K562 (cell line): Measurements from ENCODE around the gene MEIOB. TPM values are rescaled to one million over a fixed set of nuclear protein-coding genes. Genes with fewer than 3 reads are reported as not detected.

Experiments used
- CHD1 ChIP-seq: fragments of 200-600 bp; sonication (generic); IDR thresholded peaks from one replicate; pipeline ENCODE4 v1.6.1; 2012; ENCODE audit warnings: mild to moderate bottlenecking, moderate library complexity, low read length, inconsistent platforms
- COPS2 ChIP-seq: fragments of 450-650 bp; conservative IDR thresholded peaks from 2 replicates; pipeline ENCODE4 v1.6.1; 2016; ENCODE audit warnings: mild to moderate bottlenecking, moderate library complexity
- HDGF ChIP-seq: fragments of 450-650 bp; IDR thresholded peaks from 2 replicates; pipeline ENCODE4 v1.6.1; 2016
- HNRNPK ChIP-seq: fragments of 200-400 bp; formaldehyde crosslinking; IDR thresholded peaks from one replicate; pipeline ENCODE4 v1.6.1; 2018; ENCODE audit warnings: mild to moderate bottlenecking, low read depth, low read length; ENCODE audit not compliant: poor library complexity, severe bottlenecking
- KHSRP ChIP-seq: fragments of 450-650 bp; IDR thresholded peaks from 2 replicates; pipeline ENCODE4 v1.6.1; 2017
- MYC ChIP-seq, 2 experiments: fragments of 250-450 bp in 1 of 2; sonication (Bioruptor Pico) in 1 of 2; IDR thresholded peaks; 2 replicates each; pipeline versions ENCODE4 v1.5.1 to v1.6.1; 2012 to 2021; ENCODE audit warnings: low read depth in 2 of 2, borderline replicate concordance in 1 of 2, improper control_type of control experiment in 1 of 2, low read length in 1 of 2, mild to moderate bottlenecking in 1 of 2, moderate library complexity in 1 of 2
- MYNN ChIP-seq, 2 experiments: sonication (generic); formaldehyde crosslinking in 1 of 2; IDR thresholded peaks; 2 replicates each; pipeline versions ENCODE4 v1.5.0 to v1.6.1; 2016 to 2020; ENCODE audit warnings: antibody characterized with exemption in 1 of 2, missing genetic modification reagents in 1 of 2
- NBN ChIP-seq: fragments of 450-650 bp; IDR thresholded peaks from 2 replicates; pipeline ENCODE4 v1.6.1; 2016; ENCODE audit warnings: low read depth, mild to moderate bottlenecking
- NFIC ChIP-seq: fragments of 450-650 bp; IDR thresholded peaks from 2 replicates; pipeline ENCODE4 v1.6.1; 2017; ENCODE audit warnings: mild to moderate bottlenecking, inconsistent platforms
- POLR3G ChIP-seq: IDR thresholded peaks from 2 replicates; pipeline ENCODE4 v1.6.1; 2011; ENCODE audit not compliant: insufficient read length, insufficient replicate concordance; ENCODE audit errors: extremely low read depth
- SIX5 ChIP-seq, 2 experiments: IDR thresholded peaks; 2 replicates each; pipeline ENCODE4 v1.6.1; 2011; ENCODE audit warnings: low read length in 2 of 2, borderline replicate concordance in 1 of 2, low read depth in 1 of 2, mild to moderate bottlenecking in 1 of 2, moderate library complexity in 1 of 2; ENCODE audit not compliant: insufficient read depth in 1 of 2
- SMAD1 ChIP-seq: fragments of 150-350 bp; IDR thresholded peaks from 2 replicates; pipeline ENCODE4 v1.6.1; 2014; ENCODE audit warnings: low read length, low read depth; ENCODE audit not compliant: partially characterized antibody
- SPI1 ChIP-seq: IDR thresholded peaks from 2 replicates; pipeline ENCODE4 v1.6.1; 2011; ENCODE audit warnings: low read depth, low read length, control low read depth, borderline replicate concordance
- SREBF1 ChIP-seq: fragments of 150-350 bp; IDR thresholded peaks from 2 replicates; pipeline ENCODE4 v1.6.1; 2014; ENCODE audit warnings: antibody characterized with exemption, low read depth, low read length, borderline replicate concordance
- U2AF1 ChIP-seq: fragments of 200-400 bp; formaldehyde crosslinking; optimal IDR thresholded peaks from 2 replicates; pipeline ENCODE3; 2017; ENCODE audit warnings: mild to moderate bottlenecking, low read depth, low read length, moderate library complexity
- ZC3H4 ChIP-seq: sonication (generic); formaldehyde crosslinking; IDR thresholded peaks from 2 replicates; pipeline ENCODE4 v1.9.0; 2021; ENCODE audit warnings: missing genetic modification reagents, borderline replicate concordance
- ZNF347 ChIP-seq: fragments of 450-650 bp; formaldehyde crosslinking; IDR thresholded peaks from 2 replicates; pipeline ENCODE4 v1.4.0; 2020; ENCODE audit warnings: low read depth, mild to moderate bottlenecking, moderate library complexity
- ZNF551 ChIP-seq: fragments of 250-450 bp; sonication (Bioruptor Pico); IDR thresholded peaks from 2 replicates; pipeline ENCODE4 v1.5.0; 2021; ENCODE audit warnings: mild to moderate bottlenecking, moderate library complexity
- polyA plus RNA-seq, 8 experiments: library from polyadenylated mRNA; depleted of rRNA in 4 of 8; stranded (reverse) in 5 of 8; unstranded in 3 of 8; fragments of >200 nt; fragmentation: Nextera tagmentation in 2 of 8; fragmentation: Illumina TruSeq in 1 of 8; extraction: Ambion mirVana in 2 of 8; extraction: Trizol in 1 of 8; gene quantifications; 2 replicates each; pipeline versions ENCODE4 v1.2.1 to v1.2.3, GENCODE V29; 2011 to 2014; ENCODE audit warnings: inconsistent platforms in 1 of 8, missing spikeins in 1 of 8
- total RNA-seq, 7 experiments: library from RNA; depleted of rRNA in 6 of 7; stranded (reverse); fragments of >200 nt in 6 of 7; fragmentation: Illumina TruSeq in 2 of 7; extraction: Trizol in 2 of 7; gene quantifications; 2 replicates each; pipeline versions ENCODE4 v1.2.1 to v1.2.3, GENCODE V29; 2011 to 2021; ENCODE audit warnings: low replicate concordance in 1 of 7
- TF ChIP-seq, protein P1 (sequence below): sonication (generic); formaldehyde crosslinking; IDR thresholded peaks from 2 replicates; pipeline ENCODE4 v1.8.0; 2022; ENCODE audit warnings: missing genetic modification reagents, mild to moderate bottlenecking, borderline replicate concordance
- TF ChIP-seq, protein P2 (sequence below): IDR thresholded peaks from 2 replicates; pipeline ENCODE4 v1.6.1; 2016; ENCODE audit warnings: missing genetic modification characterization, missing compliant biosample characterization
- TF ChIP-seq, protein P3 (sequence below): sonication (generic); formaldehyde crosslinking; IDR thresholded peaks from 2 replicates; pipeline ENCODE4 v1.8.0; 2022; ENCODE audit warnings: mild to moderate bottlenecking, missing genetic modification reagents, borderline replicate concordance

MEIOB gene
- total and polyA plus RNA-seq, 9 of the 15 experiments (the other 6 are each of a cell fraction or from before 2014, with no cell fraction given) = 25.4 to 203 (median 97.6) TPM

DNA sequence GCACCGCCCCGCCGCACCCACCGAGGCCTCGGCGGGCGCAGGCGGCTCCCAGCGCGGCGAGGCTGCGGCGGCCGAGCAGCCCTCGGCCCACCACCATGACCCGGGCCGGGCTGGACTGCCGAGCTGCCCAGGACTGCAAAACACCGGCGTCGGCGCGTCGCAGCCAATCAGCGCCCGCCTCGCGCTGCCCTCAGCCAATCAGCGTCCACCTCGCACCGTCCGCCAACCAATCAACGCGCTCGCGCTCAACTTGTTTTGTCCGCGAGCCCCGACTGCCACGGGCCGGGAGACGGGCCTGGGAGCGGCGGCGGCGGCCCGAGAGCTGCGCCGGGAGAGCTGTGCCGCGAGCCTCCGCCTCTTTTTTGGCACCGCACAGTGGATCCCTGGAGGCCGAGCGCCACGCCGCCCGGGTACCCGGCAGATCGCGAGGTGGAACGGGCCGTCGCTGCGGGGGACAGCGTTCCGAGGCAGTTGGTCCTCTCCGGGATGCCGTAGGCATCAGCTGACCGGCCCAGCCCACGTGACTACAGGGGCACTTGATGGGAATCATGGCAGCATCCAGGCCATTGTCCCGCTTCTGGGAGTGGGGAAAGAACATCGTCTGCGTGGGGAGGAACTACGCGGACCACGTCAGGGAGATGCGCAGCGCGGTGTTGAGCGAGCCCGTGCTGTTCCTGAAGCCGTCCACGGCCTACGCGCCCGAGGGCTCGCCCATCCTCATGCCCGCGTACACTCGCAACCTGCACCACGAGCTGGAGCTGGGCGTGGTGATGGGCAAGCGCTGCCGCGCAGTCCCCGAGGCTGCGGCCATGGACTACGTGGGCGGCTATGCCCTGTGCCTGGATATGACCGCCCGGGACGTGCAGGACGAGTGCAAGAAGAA lies 45.0 kb downstream of the MEIOB start, which contains the start of the genes FAHD1 and HAGH (continued):
- TF ChIP-seq U2AF1 (peak; percentile 45), SREBF1 (0 out of 2 replicates have a peak, but pooled peaks have one; percentile 45), ZNF551 (CRISPR knock-in tag) (no peak), SPI1 (no peak), MYNN (IDR thresholded peaks at IDR 0.05) (no peak; the same call in none of the 2 replicates), MYNN (CRISPR knock-in tag; IDR thresholded peaks at IDR 0.05) (no peak), KHSRP (no peak), CHD1 (no peak), NBN (peak; percentile 60; the same call in 1 of the 2 replicates), SMAD1 (no peak), NFIC (peak; percentile 87), COPS2 (no peak), ZC3H4 (no peak), ZNF347 (CRISPR knock-in tag) (no peak), SIX5 (IDR thresholded peaks at IDR 0.05; ENCODE audit: borderline replicate concordance in 1 of 2, insufficient read depth in 1 of 2, low read depth in 1 of 2, low read length in 2 of 2) (0 out of 4 replicates have a peak, but pooled peaks of 1 of the 2 experiments have one; percentile 20), POLR3G (no peak), MYC (IDR thresholded peaks at IDR 0.05; ENCODE audit: low read depth, low read length) (peak; percentile 80), MYC (CRISPR knock-in tag; IDR thresholded peaks at IDR 0.05; ENCODE audit: borderline replicate concordance, low read depth) (peak; percentile 94), HNRNPK (no peak), HDGF (no peak)
- TF ChIP-seq, protein P1, sequence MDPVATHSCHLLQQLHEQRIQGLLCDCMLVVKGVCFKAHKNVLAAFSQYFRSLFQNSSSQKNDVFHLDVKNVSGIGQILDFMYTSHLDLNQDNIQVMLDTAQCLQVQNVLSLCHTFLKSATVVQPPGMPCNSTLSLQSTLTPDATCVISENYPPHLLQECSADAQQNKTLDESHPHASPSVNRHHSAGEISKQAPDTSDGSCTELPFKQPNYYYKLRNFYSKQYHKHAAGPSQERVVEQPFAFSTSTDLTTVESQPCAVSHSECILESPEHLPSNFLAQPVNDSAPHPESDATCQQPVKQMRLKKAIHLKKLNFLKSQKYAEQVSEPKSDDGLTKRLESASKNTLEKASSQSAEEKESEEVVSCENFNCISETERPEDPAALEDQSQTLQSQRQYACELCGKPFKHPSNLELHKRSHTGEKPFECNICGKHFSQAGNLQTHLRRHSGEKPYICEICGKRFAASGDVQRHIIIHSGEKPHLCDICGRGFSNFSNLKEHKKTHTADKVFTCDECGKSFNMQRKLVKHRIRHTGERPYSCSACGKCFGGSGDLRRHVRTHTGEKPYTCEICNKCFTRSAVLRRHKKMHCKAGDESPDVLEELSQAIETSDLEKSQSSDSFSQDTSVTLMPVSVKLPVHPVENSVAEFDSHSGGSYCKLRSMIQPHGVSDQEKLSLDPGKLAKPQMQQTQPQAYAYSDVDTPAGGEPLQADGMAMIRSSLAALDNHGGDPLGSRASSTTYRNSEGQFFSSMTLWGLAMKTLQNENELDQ = no peak
- TF ChIP-seq, protein P2, sequence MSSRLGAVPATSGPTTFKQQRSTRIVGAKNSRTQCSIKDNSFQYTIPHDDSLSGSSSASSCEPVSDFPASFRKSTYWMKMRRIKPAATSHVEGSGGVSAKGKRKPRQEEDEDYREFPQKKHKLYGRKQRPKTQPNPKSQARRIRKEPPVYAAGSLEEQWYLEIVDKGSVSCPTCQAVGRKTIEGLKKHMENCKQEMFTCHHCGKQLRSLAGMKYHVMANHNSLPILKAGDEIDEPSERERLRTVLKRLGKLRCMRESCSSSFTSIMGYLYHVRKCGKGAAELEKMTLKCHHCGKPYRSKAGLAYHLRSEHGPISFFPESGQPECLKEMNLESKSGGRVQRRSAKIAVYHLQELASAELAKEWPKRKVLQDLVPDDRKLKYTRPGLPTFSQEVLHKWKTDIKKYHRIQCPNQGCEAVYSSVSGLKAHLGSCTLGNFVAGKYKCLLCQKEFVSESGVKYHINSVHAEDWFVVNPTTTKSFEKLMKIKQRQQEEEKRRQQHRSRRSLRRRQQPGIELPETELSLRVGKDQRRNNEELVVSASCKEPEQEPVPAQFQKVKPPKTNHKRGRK (tag) = no peak
- TF ChIP-seq, protein P3, sequence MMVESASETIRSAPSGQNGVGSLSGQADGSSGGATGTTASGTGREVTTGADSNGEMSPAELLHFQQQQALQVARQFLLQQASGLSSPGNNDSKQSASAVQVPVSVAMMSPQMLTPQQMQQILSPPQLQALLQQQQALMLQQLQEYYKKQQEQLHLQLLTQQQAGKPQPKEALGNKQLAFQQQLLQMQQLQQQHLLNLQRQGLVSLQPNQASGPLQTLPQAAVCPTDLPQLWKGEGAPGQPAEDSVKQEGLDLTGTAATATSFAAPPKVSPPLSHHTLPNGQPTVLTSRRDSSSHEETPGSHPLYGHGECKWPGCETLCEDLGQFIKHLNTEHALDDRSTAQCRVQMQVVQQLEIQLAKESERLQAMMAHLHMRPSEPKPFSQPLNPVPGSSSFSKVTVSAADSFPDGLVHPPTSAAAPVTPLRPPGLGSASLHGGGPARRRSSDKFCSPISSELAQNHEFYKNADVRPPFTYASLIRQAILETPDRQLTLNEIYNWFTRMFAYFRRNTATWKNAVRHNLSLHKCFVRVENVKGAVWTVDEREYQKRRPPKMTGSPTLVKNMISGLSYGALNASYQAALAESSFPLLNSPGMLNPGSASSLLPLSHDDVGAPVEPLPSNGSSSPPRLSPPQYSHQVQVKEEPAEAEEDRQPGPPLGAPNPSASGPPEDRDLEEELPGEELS (CRISPR knock-in tag) = 0 out of 2 replicates have a peak, but pooled peaks have one; percentile 94
